A549 (cell line): ENCODE results near the gene CACNA1G. TPM values are rescaled to one million over a fixed set of nuclear protein-coding genes. Genes with fewer than 3 reads are reported as not detected.
A peak's percentile ranks its signal among the peaks of the same experiment; 100 is the strongest.

Source experiments
- ATAC-seq, 2 experiments: fragments of 200-7000 bp in 1 of 2; fragments of >200 bp in 1 of 2; cut with Nextera tagmentation in 1 of 2; cut with Tn5 transposase in 1 of 2; 3 replicates each; pipeline versions ENCODE4 v1.8.0 to v1.9.1; 2018 to 2020; ENCODE audit warnings: mild to moderate bottlenecking in 1 of 2, moderate library complexity in 1 of 2
- CTCF ChIA-PET: fragments of 300-600 bp; sonication (Branson Sonifier 250); formaldehyde crosslinking; extraction: SDS; loops from one replicate; lab custom pipeline; 2021; ENCODE audit warnings: antibody characterized with exemption, inconsistent platforms; lab: Yijun Ruan, JAX
- POLR2A ChIA-PET: fragments of 350-600 bp; formaldehyde crosslinking; extraction: SDS; loops from one replicate; lab custom pipeline; 2021; ENCODE audit warnings: antibody characterized with exemption, inconsistent platforms; lab: Yijun Ruan, JAX
- DNase-seq, 2 experiments: peaks; one replicate each; pipeline versions ENCODE4 v3.0.0 to v3.0.0-alpha.2; 2011 to 2016; ENCODE audit warnings: low read depth in 1 of 2, low spot score in 1 of 2
- FAIRE-seq: peaks from 2 replicates; lab custom pipeline; 2011; peaks lifted over from hg19 to GRCh38; lab: Jason Lieb, UNC
- H3K27ac ChIP-seq, 2 experiments: fragments of >200 bp; sonication (Bioruptor Twin); formaldehyde crosslinking; 3 replicates each; pipeline ENCODE4 v1.5.1; 2016 to 2017
- H3K4me1 ChIP-seq: fragments of >200 bp; sonication (Bioruptor Twin); formaldehyde crosslinking; 3 replicates; pipeline ENCODE4 v1.6.1; 2016
- H3K4me2 ChIP-seq: fragments of >200 bp; sonication (Bioruptor Twin); formaldehyde crosslinking; 3 replicates; pipeline ENCODE4 v1.6.1; 2016
- H3K4me3 ChIP-seq: fragments of >200 bp; sonication (Bioruptor Twin); formaldehyde crosslinking; 3 replicates; pipeline ENCODE4 v1.5.1; 2016
- H3K9me3 ChIP-seq: fragments of >200 bp; sonication (Bioruptor Twin); formaldehyde crosslinking; 3 replicates; pipeline ENCODE4 v1.6.1; 2016
- CBX2 ChIP-seq: fragments of 200-600 bp; sonication (generic); IDR thresholded peaks from 2 replicates; pipeline ENCODE4 v1.6.1; 2016; ENCODE audit warnings: low read depth, mild to moderate bottlenecking, borderline replicate concordance
- CBX8 ChIP-seq: fragments of 200-600 bp; sonication (generic); IDR thresholded peaks from 2 replicates; pipeline ENCODE4 v1.6.1; 2016
- CEBPB ChIP-seq, 2 experiments: fragments of >200 bp in 1 of 2; sonication (Bioruptor Twin) in 1 of 2; formaldehyde crosslinking in 1 of 2; IDR thresholded peaks; 2 replicates each; pipeline ENCODE4 v1.6.1; 2012 to 2016
- CHD2 ChIP-seq: fragments of 150-350 bp; IDR thresholded peaks from 2 replicates; pipeline ENCODE4 v1.6.1; 2014; ENCODE audit warnings: low read length; ENCODE audit not compliant: partially characterized antibody
- FOSL2 ChIP-seq, 2 experiments: fragments of 450-650 bp in 1 of 2; fragments of >200 bp in 1 of 2; sonication (Bioruptor Twin) in 1 of 2; formaldehyde crosslinking; IDR thresholded peaks; 2 replicates each; pipeline versions ENCODE4 v1.5.0 to v1.6.1; 2016 to 2020; ENCODE audit warnings: mild to moderate bottlenecking in 1 of 2, moderate library complexity in 1 of 2
- FOXS1 ChIP-seq: fragments of 250-450 bp; sonication (Bioruptor Pico); IDR thresholded peaks from 2 replicates; pipeline ENCODE4 v1.5.0; 2020; ENCODE audit warnings: mild to moderate bottlenecking, moderate library complexity
- GATA3 ChIP-seq: IDR thresholded peaks from 2 replicates; pipeline ENCODE4 v1.6.1; 2012; ENCODE audit warnings: borderline replicate concordance
- HEYL ChIP-seq: fragments of 250-450 bp; sonication (Bioruptor Pico); IDR thresholded peaks from 2 replicates; pipeline ENCODE4 v1.8.0; 2021; ENCODE audit warnings: mild to moderate bottlenecking, moderate library complexity
- JUN ChIP-seq, 2 experiments: fragments of >200 bp; sonication (Bioruptor Twin); formaldehyde crosslinking; IDR thresholded peaks; 2 replicates in 1 of 2; 3 replicates in 1 of 2; pipeline ENCODE4 v1.6.1; 2016 to 2017
- JUNB ChIP-seq: fragments of >200 bp; sonication (Bioruptor Twin); formaldehyde crosslinking; IDR thresholded peaks from 2 replicates; pipeline ENCODE4 v1.6.1; 2016
- KDM1A ChIP-seq: fragments of 200-600 bp; sonication (generic); IDR thresholded peaks from 2 replicates; pipeline ENCODE4 v1.6.1; 2016; ENCODE audit warnings: low read depth, mild to moderate bottlenecking
- MAZ ChIP-seq: fragments of 150-350 bp; IDR thresholded peaks from 2 replicates; pipeline ENCODE4 v1.6.1; 2014; ENCODE audit warnings: antibody characterized with exemption, low read depth, low read length, borderline replicate concordance
- MYC ChIP-seq: IDR thresholded peaks from 2 replicates; pipeline ENCODE4 v1.6.1; 2012; ENCODE audit warnings: mild to moderate bottlenecking, inconsistent platforms, low read length, improper control_type of control experiment, borderline replicate concordance
- NFE2L2 ChIP-seq: fragments of 150-350 bp; conservative IDR thresholded peaks from 2 replicates; pipeline ENCODE4 v1.6.1; 2014; ENCODE audit warnings: low read length
- RARB ChIP-seq: fragments of 250-450 bp; sonication (Bioruptor Pico); IDR thresholded peaks from 2 replicates; pipeline ENCODE4 v1.8.0; 2021; ENCODE audit warnings: mild to moderate bottlenecking, moderate library complexity
- RFX5 ChIP-seq: fragments of 450-650 bp; IDR thresholded peaks from 2 replicates; pipeline ENCODE4 v1.7.1; 2014; ENCODE audit warnings: antibody characterized with exemption, mild to moderate bottlenecking, moderate library complexity
- RNF2 ChIP-seq: fragments of 200-600 bp; sonication (generic); IDR thresholded peaks from 2 replicates; pipeline ENCODE4 v1.6.1; 2016; ENCODE audit warnings: low read depth, mild to moderate bottlenecking, antibody characterized with exemption, moderate library complexity, borderline replicate concordance
- TFCP2L1 ChIP-seq: fragments of 250-450 bp; sonication (Bioruptor Pico); IDR thresholded peaks from 2 replicates; pipeline ENCODE4 v1.5.0; 2021; ENCODE audit warnings: mild to moderate bottlenecking
- ZFP36 ChIP-seq: fragments of 450-650 bp; IDR thresholded peaks from 2 replicates; pipeline ENCODE4 v1.6.1; 2014; ENCODE audit warnings: borderline replicate concordance; ENCODE audit not compliant: partially characterized antibody
- ZNF302 ChIP-seq: fragments of 250-450 bp; sonication (Bioruptor Pico); IDR thresholded peaks from 2 replicates; pipeline ENCODE4 v1.9.0; 2021; ENCODE audit warnings: inconsistent platforms, mild to moderate bottlenecking, moderate library complexity
- WGBS: methylation state at CpG from one replicate; pipeline ENCODE4 v1.1.6; 2017; ENCODE audit errors: missing lambda C conversion rate; 5-methylcytosine and 5-hydroxymethylcytosine counted together
- polyA plus RNA-seq, 4 experiments: library from polyadenylated mRNA; depleted of rRNA in 3 of 4; stranded (reverse); fragments of >200 nt; fragmentation: RNase III in 1 of 4; extraction: RNeasy Plus Mini Kit Qiagen cat#74134 plus additional on column Dnase treatment in 1 of 4; gene quantifications; 2 replicates in 3 of 4; 3 replicates in 1 of 4; pipeline ENCODE4 v1.2.3, GENCODE V29; 2011 to 2017
- TF ChIP-seq, protein P1 (sequence below): fragments of 250-450 bp; sonication (Bioruptor Pico); IDR thresholded peaks from 2 replicates; pipeline ENCODE4 v1.5.0; 2020; ENCODE audit warnings: low read depth, mild to moderate bottlenecking, moderate library complexity
- TF ChIP-seq, protein P2 (sequence below): IDR thresholded peaks from 2 replicates; pipeline ENCODE4 v1.6.1; 2012; ENCODE audit warnings: low read depth, borderline replicate concordance
- TF ChIP-seq, protein P3 (sequence below): IDR thresholded peaks from 2 replicates; pipeline ENCODE4 v1.6.1; 2012
- TF ChIP-seq, protein P4 (sequence below): IDR thresholded peaks from 2 replicates; pipeline ENCODE4 v1.6.1; 2012
- TF ChIP-seq, protein P5 (sequence below): fragments of >200 bp; sonication (Bioruptor Twin); formaldehyde crosslinking; IDR thresholded peaks from 3 replicates; pipeline ENCODE4 v1.5.1; 2016

The CACNA1G gene
- polyA plus RNA-seq, 2 of the 4 experiments (the other 2 are of a cell fraction) = 4.0 to 8.9 TPM

DNA sequence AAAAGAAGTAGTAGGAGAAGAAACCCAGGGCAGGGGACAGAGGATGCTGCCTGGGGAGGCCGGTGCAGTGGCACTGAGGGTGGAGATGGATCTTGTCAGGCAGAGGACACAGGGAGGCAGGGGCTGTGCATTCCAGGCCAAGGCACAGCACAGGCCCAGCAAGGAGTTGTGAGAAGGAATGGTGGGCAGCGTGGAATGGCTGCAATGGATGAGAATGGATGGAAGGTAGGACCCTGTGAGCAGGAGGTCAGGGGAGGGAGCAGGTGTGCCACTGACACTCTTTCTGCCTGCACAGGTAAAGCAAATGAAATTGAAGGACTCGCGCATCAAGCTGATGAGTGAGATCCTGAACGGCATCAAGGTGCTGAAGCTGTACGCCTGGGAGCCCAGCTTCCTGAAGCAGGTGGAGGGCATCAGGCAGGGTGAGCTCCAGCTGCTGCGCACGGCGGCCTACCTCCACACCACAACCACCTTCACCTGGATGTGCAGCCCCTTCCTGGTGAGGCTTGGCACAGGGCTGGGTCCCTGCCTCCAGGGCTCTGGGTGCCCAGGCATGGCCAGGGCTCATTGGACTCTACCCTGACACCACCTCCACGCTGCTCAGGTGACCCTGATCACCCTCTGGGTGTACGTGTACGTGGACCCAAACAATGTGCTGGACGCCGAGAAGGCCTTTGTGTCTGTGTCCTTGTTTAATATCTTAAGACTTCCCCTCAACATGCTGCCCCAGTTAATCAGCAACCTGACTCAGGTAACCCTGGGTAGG, 106.9 kb downstream of the CACNA1G start:
- 83% methylated on average over 14 of the region's 14 CpGs for WGBS

DNA sequence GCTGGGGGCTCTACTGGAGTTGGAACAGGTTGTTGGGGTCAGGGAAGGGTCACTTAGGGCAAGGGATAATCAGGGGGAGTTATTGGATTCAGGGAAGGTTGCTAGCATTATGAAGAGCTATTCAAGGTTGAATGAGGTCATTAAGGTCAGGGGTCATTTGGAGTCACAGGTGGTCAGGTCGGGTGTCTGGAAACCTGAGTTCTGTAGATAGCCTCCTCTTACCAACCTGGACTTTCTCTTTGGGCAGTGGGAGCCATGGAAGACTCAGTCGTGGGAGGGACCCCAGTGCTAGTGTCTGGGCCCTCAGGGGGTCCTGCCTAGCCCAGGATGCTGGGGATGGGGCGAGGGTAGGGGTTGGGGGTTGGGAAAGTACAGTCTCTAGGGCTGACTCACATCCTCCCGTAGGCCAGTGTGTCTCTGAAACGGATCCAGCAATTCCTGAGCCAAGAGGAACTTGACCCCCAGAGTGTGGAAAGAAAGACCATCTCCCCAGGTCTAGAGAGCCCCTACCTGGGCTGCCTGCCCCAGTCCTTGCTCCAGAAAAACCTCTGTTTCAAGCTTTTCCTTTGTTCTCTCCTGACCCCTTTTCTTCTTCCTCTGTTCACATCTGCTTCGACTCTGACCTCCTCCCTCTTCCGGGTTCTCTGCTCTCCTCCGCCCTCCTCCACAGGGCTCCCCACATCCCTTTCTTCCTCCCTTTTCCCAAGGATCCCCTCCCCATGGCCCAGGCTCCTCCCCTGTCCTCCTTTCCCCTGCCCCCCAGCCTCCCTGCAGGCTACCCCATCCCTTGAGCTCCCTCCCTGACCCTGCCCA, 107.7 kb downstream of the CACNA1G start:
- Histone ChIP-seq H3K4me1 (peaks cover 100% of the 10 kb centered on the region), H3K4me2 (peak overlapping the region; percentile 65), H3K9me3 (no peaks in the 10 kb centered on the region), H3K4me3 (0 out of 3 replicates have a peak overlapping the region, but pooled peaks have one; percentile 0), H3K27ac (peak overlapping the region; percentile 98)
- peak; percentile 58 to 62 for ATAC-seq
- DNase-seq = peak; percentile 71 to 73
- CTCF ChIA-PET = interaction anchor here (0.6 to 52.6 kb wide), 10 partner anchors 8 to 130 kb away, joined by 3 to 2097 read pairs (median 6); partner anchors contain the start of gene ABCC3
- 5% methylated on average over 7 of the region's 8 CpGs for WGBS
- POLR2A ChIA-PET = interaction anchor here (1.0 to 3.7 kb wide), 7 partner anchors 8 to 51 kb away, joined by 3 to 32 read pairs (median 5); partner anchors contain the start of gene LUC7L3
- FAIRE-seq = peak; percentile 23
- TF ChIP-seq ZNF302 (no peak), CBX8 (no peak), FOXS1 (CRISPR knock-in tag) (no peak), GATA3 (peak; percentile 17; the same call in 1 of the 2 replicates), MAZ (no peak), TFCP2L1 (CRISPR knock-in tag) (0 out of 2 replicates have a peak, but pooled peaks have one; percentile 25), RFX5 (no peak), RNF2 (no peak), JUN (IDR thresholded peaks at IDR 0.05) (peak; percentile 55 to 86; a peak in 3 of 5 replicates), CBX2 (no peak), CEBPB (IDR thresholded peaks at IDR 0.05) (no peak; a peak in 1 of 4 replicates), RARB (CRISPR knock-in tag) (peak; percentile 86)
- TF ChIP-seq, protein P1, sequence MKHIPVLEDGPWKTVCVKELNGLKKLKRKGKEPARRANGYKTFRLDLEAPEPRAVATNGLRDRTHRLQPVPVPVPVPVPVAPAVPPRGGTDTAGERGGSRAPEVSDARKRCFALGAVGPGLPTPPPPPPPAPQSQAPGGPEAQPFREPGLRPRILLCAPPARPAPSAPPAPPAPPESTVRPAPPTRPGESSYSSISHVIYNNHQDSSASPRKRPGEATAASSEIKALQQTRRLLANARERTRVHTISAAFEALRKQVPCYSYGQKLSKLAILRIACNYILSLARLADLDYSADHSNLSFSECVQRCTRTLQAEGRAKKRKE (CRISPR knock-in tag) = peak; percentile 71; the same call in 1 of the 2 replicates
- TF ChIP-seq, protein P2, sequence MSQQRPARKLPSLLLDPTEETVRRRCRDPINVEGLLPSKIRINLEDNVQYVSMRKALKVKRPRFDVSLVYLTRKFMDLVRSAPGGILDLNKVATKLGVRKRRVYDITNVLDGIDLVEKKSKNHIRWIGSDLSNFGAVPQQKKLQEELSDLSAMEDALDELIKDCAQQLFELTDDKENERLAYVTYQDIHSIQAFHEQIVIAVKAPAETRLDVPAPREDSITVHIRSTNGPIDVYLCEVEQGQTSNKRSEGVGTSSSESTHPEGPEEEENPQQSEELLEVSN = no peak
- TF ChIP-seq, protein P3, sequence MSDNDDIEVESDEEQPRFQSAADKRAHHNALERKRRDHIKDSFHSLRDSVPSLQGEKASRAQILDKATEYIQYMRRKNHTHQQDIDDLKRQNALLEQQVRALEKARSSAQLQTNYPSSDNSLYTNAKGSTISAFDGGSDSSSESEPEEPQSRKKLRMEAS = no peak

More for the DNA sequence above, 106.9 kb downstream of the CACNA1G start:
- peaks cover 100% of the 10 kb centered on the region for H3K4me1 ChIP-seq
- ChIA-PET POLR2A (interaction anchor here (0.8 to 2.3 kb wide), 5 partner anchors 16 to 52 kb away, joined by 3 to 6 read pairs (median 5); partner anchors contain the start of gene LUC7L3), CTCF (interaction anchor here (1.1 to 52.6 kb wide), 4 partner anchors 25 to 120 kb away, joined by 4 to 2097 read pairs (median 398); partner anchors contain the start of gene ABCC3)
- peak overlapping the region; percentile 98 for H3K27ac ChIP-seq
- TF ChIP-seq MYC = 0 out of 2 replicates have a peak, but pooled peaks have one; percentile 12
- no peak for TF ChIP-seq NFE2L2
- TF ChIP-seq ZFP36 = no peak
- no peak for TF ChIP-seq FOXS1 (CRISPR knock-in tag)
- no peak for TF ChIP-seq CHD2
- TF ChIP-seq, protein P3 = 0 out of 2 replicates have a peak, but pooled peaks have one; percentile 16
- TF ChIP-seq, protein P4, sequence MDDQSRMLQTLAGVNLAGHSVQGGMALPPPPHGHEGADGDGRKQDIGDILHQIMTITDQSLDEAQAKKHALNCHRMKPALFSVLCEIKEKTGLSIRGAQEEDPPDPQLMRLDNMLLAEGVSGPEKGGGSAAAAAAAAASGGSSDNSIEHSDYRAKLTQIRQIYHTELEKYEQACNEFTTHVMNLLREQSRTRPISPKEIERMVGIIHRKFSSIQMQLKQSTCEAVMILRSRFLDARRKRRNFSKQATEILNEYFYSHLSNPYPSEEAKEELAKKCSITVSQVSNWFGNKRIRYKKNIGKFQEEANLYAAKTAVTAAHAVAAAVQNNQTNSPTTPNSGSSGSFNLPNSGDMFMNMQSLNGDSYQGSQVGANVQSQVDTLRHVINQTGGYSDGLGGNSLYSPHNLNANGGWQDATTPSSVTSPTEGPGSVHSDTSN = 0 out of 2 replicates have a peak, but pooled peaks have one; percentile 38
- no peak for TF ChIP-seq JUNB
- TF ChIP-seq, protein P5, sequence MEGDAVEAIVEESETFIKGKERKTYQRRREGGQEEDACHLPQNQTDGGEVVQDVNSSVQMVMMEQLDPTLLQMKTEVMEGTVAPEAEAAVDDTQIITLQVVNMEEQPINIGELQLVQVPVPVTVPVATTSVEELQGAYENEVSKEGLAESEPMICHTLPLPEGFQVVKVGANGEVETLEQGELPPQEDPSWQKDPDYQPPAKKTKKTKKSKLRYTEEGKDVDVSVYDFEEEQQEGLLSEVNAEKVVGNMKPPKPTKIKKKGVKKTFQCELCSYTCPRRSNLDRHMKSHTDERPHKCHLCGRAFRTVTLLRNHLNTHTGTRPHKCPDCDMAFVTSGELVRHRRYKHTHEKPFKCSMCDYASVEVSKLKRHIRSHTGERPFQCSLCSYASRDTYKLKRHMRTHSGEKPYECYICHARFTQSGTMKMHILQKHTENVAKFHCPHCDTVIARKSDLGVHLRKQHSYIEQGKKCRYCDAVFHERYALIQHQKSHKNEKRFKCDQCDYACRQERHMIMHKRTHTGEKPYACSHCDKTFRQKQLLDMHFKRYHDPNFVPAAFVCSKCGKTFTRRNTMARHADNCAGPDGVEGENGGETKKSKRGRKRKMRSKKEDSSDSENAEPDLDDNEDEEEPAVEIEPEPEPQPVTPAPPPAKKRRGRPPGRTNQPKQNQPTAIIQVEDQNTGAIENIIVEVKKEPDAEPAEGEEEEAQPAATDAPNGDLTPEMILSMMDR = no peak
- TF ChIP-seq HEYL (CRISPR knock-in tag) = no peak
- TF ChIP-seq KDM1A = no peak
- 0 out of 2 replicates have a peak, but pooled peaks have one; percentile 3 for TF ChIP-seq GATA3
- peak; percentile 20 to 67; a peak in 4 of 5 replicates for TF ChIP-seq JUN (IDR thresholded peaks at IDR 0.05)
- no peak for TF ChIP-seq FOSL2 (IDR thresholded peaks at IDR 0.05)
- TF ChIP-seq FOSL2 (CRISPR knock-in tag; IDR thresholded peaks at IDR 0.05) = no peak
- H3K4me2 ChIP-seq = peak overlapping the region; percentile 65
- DNase-seq (no peak), ATAC-seq (peak; percentile 4 to 17; a peak in 3 of 6 replicates), FAIRE-seq (no peak)
- no peaks in the 10 kb centered on the region for H3K9me3 ChIP-seq
- H3K4me3 ChIP-seq = 0 out of 3 replicates have a peak overlapping the region, but pooled peaks have one; percentile 0
